HG03196 (cell line): ENCODE results near the gene SLC18A3.

Experiments
- ATAC-seq: cut with Tn5 transposase; IDR thresholded peaks from one replicate; pipeline ENCODE4 v1.9.1; 2021; ENCODE audit not compliant: unreplicated experiment

Gene SLC18A3

GRCh38 chr10:49610114-49610457 lies at the start of gene SLC18A3:
Gene SLC18A3 (plus strand): TSS chr10:49610310. CDS start chr10:49610741, 431 bp downstream.
- ATAC-seq = no peak

GRCh38 chr10:49560526-49560925 lies 49.6 kb upstream of the SLC18A3 start:
- no peak for ATAC-seq

- ATAC-seq = no peak
These were observed 47.2 kb upstream of the SLC18A3 start for GRCh38 chr10:49562893-49563292.

- ATAC-seq = no peak
These were observed 45.6 kb upstream of the SLC18A3 start for GRCh38 chr10:49564461-49565009.

GRCh38 chr10:49567810-49568209 lies 42.3 kb upstream of the SLC18A3 start:
- ATAC-seq = no peak

- no peak for ATAC-seq
These were observed 41.9 kb upstream of the SLC18A3 start for GRCh38 chr10:49568235-49568634.

GRCh38 chr10:49569031-49569631 lies 41.0 kb upstream of the SLC18A3 start:
- no peak for ATAC-seq

- ATAC-seq = no peak
These were observed 38.7 kb upstream of the SLC18A3 start for GRCh38 chr10:49571388-49571787.

- ATAC-seq = no peak
These were observed 37.5 kb upstream of the SLC18A3 start for GRCh38 chr10:49572594-49573114.

GRCh38 chr10:49575489-49576072 lies 34.5 kb upstream of the SLC18A3 start:
- no peak for ATAC-seq

- ATAC-seq = no peak
These were observed 32.8 kb upstream of the SLC18A3 start for GRCh38 chr10:49577182-49577925.

GRCh38 chr10:49578392-49578791 lies 31.7 kb upstream of the SLC18A3 start:
- no peak for ATAC-seq

- ATAC-seq = no peak
These were observed 30.5 kb upstream of the SLC18A3 start for GRCh38 chr10:49579621-49580020.

GRCh38 chr10:49585387-49585786 lies 24.7 kb upstream of the SLC18A3 start:
- ATAC-seq = no peak

GRCh38 chr10:49587981-49588380 lies 22.1 kb upstream of the SLC18A3 start:
- ATAC-seq = no peak

- ATAC-seq = peak; percentile 69
These were observed 17.2 kb upstream of the SLC18A3 start for GRCh38 chr10:49592726-49593563.

- no peak for ATAC-seq
These were observed 16.6 kb upstream of the SLC18A3 start for GRCh38 chr10:49593564-49593875.

GRCh38 chr10:49593998-49594397 lies 16.1 kb upstream of the SLC18A3 start:
- no peak for ATAC-seq

GRCh38 chr10:49594594-49594993 lies 15.5 kb upstream of the SLC18A3 start:
- no peak for ATAC-seq

GRCh38 chr10:49595003-49595712 lies 15.0 kb upstream of the SLC18A3 start:
- no peak for ATAC-seq
